Measurements from ENCODE around the gene KCNC4.

KCNC4 gene

DNA sequence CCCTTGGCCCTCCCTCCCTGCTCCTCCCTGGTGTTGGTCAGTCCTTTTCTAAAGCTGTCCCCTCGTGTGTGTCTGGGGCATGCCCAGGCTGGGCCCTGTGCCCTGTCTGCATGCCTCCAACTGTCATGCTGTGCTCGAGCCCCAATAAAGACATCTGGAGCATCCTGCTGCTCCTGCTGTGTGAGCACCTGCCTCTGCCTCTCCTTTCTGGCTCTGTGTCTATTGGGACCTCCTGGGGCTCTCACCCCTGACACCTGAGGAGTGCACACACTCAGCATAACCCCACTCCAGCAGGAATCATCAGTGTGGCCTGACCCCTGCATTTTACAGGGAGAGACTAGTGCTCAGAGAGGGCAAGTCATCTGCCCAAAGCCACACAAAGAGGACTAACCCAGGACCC lies 23.7 kb downstream of the KCNC4 start:
- no peak for DNase-seq

DNA sequence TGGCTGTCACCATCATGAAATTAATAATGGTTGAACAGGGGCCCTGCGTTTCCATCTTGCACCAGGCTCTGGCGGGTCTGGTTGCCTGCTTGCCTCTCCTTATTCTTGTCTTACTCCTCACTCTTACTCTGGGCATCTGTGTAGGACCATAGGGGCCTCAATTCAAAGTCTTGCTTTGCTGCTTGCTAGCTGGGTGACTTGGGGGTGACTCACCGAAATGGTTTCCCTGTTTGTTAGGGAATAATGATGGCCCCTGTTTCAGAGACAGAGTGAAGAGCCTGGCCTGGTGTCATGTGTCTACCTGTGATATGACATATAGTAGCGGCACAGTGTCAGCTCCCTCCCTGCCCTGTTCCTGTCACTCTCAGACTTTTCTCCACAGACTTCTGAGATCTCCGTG lies 24.6 kb downstream of the KCNC4 start:
- no peak for DNase-seq

DNA sequence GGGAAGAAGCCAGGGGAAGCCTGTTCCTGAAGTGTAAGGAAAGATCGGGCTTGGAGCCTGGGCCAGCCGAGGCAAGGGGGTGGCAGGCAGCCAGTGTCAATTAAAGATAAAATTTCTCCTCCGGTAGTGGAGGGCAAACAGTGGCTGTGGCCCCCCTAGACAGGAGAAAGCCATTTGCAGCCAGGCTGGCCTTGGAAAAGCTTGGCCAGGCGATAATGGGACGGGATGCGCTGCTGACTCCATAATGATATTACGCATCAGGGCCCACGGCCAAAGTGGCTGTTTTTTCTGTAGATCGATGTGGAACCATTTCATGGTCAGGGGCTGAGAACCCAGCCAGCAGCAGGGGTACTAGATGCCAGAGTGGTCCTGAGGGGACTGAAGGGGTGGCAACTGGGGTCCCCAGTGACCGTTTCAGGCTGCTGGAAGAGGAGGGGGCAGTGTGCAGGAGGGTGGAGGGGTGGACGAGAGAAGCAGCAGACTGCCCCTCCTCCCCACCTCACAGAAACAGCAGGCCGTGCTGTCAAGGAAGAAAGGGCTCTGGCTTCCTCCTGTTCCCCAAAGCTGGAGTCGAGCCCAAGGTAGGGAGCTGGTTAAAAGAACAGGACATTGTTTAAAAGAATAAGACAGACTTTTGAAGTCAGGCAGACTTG lies 25.2 kb downstream of the KCNC4 start:
- no peak for DNase-seq

DNA sequence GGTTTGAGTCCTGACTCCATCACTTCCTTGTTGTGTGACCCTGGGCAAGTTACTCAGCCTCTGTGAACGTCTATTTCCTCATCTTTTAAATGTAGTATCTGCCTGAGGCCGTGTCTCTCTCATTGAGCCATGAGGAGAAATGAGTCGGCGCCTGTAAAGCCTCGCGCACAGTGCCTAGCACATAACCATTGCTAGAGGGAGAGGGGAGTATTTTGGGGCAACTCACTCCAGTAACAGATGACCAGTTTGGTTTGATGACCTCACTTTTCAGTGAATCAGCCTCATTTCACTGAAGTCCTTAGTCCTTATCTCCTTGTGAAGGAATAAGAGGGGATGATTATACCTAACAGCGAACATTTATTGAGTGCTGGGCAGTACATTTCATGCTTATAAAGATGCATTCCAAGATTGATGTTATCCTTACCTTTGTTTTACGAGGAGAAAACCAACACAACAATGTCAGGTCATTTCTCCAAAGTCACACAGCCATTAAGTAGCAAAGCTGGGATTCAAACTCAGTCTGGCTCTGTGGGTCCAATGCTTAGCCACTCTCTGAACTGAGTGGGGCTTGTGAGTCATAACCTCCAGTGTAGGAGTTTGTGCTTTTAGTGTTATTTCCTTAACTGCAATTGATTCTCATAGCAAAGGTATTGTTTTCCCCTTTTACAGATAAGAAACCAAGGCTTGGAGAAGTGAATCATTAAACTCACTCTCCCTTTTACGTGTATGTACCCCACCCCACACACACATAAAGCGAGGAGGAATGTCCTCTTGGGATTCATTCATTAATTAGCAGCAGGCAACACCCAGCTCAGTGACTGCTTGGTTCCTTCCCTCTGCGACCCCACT lies 25.9 kb downstream of the KCNC4 start:
- DNase-seq = peak in 1 of 2 donors; percentile 28

DNA sequence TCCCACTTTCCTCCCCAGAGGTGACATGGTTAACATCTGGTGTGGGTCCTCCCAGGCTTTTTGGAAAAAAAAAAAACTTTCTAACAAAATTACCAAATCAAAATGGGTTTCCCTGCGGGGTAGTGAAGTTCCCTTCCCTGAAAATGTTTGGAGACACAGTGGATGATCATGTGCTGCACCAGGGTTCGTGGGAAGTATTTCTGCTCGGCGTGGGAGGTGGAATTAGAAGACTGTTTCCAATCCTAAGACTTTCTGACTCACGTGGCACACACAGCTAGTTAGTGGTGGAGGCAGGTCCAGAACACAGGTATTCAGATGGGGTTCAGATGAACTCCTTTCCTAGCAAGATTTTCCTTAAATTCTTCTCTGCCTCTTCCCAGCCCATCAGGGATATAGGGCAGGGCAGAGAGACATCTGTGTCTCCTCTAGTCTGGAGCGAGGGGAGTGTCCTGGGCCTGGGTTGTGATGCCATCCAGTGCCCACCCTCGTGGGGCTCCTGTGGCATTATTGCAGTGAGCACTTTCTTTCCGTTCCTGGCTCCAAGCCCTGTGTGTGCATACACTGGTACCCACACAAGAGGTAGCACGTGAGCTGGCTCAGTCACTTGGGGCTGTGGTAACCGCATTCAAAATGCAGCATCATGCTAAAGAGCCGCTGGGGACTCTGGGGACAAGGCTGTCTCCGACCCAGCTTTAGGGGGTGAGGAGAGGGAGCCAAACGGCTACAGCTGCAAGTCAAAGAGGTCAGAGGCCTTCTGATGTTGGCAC lies 27.5 kb downstream of the KCNC4 start:
- DNase-seq = no peak

DNA sequence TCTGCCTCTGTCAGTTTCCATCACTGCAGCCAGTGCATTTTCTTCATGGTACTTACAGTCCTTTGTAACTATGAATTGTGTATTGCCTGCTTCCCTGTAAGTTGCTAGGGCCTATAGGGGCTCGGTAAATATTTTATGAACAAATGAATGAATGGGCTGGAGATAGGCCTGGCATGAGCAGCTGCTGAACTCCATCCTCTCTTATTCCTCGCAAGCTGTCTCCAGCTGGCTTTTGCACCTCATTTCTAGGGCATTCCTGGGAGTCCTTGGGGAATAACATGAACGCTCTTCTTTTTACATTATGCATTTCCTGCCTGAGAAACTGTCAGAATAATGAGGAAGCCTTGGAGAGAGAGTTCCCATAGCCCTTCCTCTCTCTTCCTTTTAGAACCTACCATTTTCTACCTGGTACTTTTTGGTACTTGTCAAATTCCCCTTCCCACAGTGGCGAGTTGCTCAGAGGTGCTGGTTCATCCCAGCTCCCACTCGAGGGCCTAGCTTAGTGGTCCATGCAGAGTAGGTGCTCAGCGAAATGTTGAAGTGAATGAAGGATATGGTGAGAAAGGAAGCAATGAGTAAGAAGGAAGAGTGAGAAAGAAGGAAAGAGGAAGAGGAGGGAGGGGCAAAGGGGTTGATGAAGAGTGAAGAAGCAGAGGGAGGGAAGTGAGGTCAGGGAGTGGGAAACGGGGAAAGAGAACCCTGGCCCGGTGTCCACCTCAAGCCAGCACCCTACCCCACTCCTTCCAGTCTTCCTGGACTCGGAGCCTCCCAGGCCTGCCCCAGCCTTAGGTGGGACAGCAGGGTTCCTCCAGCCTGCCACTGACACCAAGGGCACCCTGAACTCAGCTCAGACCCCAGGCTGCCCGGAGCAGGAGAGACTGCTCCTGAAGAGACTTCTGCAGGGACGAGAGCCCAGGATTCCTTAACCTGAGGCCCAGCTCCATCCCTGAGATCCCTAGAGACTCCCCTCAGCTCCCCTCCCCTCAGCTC lies 29.6 kb downstream of the KCNC4 start:
- DNase-seq = no peak

DNA sequence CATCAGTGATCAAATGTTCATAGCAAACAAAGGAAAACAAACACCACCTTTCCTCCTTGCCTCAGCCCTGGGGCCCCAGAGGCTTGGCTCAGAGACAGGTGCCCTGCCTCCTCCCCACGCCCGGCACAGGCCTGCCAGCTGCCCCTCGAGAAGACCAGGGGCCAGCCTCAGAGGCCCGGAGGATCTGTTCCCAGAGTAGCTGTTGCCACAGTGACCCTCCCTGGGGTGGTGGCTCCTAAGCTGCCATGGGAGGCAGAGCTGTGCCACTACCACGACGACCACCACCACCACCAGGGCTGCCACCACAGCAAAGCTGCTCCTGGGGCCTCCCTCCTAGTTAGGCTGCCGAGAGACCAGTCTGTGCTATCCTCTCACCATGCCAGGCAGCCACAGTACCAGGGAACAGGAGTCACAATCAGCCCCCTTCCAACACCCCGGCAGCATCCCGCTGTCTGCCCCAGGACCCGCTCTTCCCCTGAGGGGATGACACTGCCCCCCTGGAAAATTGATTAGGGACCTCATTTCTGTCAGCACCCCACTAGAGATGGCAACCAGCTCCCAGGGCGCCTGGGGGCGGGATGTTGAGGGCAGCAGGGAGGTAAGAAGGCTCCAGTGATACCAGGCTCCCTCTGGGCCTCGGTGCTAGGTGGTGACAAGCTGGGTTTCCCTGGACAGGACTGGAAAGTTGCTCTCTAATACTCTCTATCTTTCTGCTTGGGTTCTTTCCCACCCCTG lies 30.5 kb downstream of the KCNC4 start:
- DNase-seq = no peak

DNA sequence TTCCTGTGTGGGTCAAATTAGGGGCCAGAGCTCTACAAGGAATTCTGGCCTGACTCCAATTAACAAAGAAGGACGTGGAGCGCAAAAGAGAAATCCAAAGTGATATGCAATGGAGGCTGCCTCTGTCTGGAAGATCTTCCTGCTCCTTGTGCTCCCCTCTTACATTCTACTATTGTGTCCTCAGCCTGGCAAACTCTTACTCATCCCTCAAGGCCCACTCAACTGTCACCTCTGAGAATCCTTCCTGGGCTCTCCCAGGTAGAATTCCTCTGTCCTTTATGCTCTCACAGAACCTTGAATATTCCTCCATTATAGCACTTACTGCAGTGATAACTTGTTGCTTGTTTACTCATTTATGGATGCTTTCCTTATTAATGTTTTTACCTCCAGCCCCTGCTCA lies 31.4 kb downstream of the KCNC4 start:
- DNase-seq = no peak

DNA sequence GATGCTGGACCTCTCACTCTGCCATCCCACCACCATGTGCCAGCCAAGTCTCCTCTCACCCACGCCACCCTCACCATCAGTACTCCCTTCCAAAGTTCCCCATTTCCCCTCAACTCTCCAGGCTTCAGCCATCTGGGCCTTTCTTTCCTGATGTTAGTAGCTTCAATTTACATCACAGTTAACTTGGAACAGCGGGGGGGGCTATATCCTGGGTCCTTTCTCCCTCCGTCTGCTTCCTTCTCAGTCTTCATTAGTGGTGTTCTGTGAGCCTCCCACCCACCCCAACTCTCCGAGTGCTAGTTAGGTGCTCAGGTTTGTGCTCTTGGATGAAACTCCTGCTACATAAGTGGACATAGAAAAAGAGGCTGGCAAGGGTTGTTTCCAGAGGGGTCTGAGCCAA lies 31.9 kb downstream of the KCNC4 start:
- DNase-seq = no peak

DNA sequence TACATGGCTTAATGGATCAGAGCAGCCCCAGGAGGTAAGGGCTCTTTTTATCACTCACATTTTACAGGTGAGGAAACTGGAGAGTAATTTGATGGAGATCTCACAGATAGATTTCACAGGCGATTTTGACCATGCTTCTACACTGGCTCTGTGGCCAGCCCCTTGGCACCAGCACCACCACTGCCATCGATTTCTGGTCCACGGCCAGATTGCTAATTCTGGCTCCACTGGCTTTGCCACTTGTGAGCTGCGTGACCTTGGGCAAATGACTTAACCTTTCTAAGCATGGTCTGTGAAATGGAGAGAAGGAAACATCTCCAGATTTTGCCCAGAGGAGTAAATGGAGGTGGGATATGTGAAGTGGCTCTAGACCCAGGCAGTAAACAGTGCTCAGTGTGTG lies 32.6 kb downstream of the KCNC4 start:
- no peak for DNase-seq

DNA sequence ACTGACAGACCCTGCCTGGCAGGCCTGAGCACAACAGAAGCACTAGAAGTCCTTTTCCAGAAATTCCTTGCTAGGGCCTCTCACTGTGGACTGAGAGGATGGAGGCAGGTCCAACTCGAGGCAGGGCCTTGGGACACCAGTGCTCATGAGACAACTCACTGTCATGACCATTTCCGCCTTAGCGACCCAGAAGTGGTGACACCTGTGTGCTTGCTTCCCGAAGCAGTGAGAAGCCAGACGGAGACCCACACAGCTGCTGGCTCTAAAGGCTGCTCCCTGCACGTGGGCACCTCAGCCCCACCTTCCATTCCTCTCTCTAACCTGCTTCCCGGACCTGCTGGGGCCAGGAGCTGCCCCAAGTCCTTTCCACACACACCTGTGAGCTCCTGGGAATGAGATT lies 33.0 kb downstream of the KCNC4 start:
- no peak for DNase-seq

DNA sequence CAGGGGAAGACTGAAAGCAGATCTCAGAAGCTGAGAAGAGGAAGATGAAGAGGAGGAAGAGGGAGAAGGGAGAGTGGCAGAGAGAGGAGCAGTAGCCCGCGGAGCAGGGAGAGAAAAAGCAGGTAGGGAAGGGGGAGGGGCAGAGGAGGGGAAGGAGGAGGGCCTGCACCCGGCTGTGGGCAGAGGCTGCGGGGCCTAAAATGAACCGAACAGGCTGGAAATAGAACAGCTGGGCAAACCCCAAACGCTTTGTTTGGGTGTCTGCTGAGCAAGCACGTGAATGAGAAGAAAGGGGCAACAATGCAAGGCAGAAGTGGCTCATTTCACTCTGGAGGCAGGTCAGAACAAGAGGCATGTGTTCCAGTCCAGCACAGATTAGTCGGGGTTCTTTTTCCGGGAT lies 33.5 kb downstream of the KCNC4 start:
- peak in 1 of 2 donors; percentile 19 for DNase-seq

DNA sequence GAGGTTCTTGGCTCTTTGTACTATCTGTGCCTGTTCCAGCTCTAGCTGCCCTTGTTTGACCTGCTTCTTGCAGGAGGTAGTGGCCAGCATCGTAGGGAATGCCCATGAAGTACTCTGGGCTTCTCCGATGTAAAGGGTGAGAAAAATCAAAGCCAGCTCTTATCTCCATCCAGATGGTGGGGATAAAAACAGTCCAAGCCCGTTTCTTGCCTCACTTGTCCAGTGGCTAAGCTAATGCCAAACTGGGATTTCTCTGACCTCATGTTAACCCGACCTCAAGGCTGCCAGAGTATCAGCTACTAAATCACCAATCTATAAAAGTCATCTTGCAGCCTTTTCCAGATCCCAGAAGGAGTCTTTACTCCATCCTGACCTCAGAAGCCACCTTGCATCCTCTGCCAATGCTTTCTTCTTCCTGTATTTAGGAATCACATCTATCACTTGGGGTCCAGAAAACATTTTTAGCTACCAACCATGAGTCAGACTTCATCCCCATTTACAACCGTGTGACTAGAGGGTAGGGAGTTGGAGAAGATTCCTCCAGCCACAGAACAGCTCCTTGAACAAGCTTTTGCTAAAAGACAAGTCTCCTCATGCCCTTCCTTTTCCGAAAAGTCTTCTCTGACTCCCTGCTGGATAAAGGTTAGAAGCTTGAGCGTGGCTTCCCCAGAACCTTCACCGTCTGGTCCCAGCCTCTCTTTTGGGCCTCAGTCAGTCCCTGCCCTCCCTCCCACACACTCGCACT lies 35.9 kb downstream of the KCNC4 start:
- DNase-seq = no peak

DNA sequence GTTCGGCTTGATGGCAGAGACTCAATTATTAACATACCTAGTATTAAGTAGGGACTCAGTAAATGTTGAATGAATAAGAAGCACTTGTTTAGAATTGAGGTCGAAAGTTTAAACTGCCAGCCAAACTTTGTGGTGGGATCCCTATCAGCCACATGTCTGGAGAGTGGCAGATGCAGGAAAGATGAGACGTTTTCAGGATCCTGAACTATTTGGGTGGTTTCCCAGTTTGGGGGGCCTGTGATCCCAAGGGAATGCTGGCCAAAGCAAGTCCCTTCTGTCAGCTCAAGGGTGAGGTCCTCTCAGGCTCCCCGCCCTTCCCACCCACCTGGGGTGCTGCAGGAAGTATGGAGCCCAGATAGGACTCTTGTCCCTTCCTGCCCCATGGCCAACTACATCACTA lies 38.6 kb downstream of the KCNC4 start:
- DNase-seq = no peak

DNA sequence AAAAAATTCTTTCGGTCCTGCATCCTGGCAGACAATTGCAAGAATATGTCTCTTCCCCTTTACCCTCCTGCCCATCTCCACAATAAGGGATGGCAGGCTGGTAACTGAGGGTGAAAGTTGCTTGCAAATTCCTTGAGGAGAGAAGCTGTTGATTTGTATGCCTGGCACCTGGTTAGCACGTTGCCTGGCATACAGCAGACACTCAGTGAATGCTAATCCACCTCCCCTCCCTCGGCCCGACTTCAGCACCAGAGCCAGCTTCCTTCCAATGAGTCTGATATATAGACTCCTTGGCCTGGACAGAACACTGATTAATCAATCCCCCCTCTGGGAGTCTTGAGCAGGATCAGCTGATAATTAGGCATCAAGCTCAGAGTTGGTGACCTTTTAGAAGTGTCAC lies 39.1 kb downstream of the KCNC4 start:
- DNase-seq = no peak

DNA sequence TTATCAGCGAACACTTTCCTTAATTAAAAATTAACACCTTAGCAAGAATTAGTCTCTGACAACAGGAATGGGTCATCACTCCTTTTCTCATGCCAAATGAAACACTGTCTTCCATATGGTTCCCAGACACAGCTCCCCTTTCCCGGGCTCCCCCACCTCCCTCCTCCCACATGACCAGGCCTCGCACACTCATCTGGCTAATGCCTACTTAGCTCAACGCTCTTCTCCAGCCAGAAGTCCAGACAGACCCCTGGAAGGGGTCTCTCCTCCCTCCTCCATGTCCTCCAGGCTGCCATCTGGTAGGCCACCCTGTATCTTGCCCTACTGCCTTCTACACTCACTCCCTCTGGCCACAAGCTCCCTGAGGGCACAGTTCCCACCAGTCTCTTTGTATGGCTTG lies 39.9 kb downstream of the KCNC4 start:
- DNase-seq = no peak

DNA sequence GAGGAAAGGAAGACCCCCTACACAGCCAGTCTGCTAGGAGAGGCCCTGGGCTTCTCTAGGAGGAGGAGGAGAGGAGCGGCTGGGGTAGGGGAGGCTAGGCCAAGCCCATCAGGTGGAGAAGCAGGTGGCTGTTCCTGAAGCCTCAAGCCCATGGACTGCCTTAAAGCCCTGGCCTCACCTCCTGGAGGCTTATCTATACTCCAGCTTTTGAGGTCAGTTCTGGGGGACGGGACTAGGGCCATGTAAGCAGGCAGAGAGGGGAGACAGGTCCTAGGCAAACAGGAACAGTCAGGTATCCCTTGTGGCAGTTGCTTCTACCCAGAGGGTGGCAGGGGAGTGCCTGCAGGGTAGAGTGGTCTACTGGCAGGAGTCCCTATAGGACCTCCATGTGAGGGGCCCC lies 40.6 kb downstream of the KCNC4 start:
- DNase-seq = no peak

DNA sequence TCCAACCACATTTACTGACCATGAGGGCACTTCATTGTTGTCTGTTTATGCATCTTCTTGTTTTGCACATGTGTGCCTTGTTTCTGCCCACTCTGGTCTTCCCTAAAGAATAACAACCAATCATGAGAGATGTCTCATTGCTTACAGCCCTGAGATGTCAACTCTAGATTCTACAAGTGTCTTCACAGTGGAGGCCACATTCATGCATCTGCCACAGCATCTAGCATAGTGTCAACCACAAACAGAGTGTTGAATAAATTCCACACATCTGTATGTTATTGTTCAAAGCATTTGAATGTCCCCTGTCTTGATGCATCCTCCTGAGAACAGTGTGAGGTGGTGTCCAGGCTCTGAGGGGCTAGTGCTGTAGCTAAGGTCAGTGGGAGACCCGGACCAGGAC lies 43.1 kb downstream of the KCNC4 start:
- no peak for DNase-seq

DNA sequence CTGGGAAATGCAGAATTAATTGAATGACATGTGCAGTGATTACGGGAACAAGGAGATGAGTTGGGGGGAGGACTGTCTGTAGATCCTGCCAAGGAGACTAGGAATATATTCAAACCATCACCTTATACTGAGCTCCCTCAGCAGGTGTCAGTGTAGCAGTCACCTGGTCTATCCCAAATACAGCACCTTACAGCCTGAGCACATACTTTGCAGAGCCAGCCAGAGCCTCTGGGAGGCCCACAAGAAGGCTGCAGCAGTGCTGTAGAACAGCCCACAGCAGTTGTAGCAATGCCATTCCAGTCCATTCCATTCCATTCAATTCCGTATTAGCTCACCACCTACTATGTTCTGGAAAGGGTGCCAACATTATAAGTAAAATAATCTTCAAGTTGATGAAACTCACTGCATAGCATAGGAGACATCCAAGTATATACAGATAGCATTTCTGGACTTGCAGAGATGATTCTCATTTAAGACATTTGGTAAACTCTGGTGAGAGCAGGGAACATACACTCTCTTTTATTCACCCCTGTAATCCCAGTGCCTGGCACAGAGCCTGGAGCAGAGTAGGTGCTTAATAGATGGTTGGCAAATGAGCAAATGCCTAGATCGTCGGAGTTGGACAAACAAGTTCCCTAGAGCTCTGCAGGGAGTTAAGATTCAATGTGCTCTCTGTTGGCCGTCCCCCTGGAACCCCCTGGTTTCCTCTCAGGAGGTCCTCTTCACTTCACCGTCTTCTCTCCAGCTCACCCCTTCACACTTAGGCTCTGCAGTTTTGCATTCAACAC lies 44.7 kb downstream of the KCNC4 start:
- DNase-seq = no peak

DNA sequence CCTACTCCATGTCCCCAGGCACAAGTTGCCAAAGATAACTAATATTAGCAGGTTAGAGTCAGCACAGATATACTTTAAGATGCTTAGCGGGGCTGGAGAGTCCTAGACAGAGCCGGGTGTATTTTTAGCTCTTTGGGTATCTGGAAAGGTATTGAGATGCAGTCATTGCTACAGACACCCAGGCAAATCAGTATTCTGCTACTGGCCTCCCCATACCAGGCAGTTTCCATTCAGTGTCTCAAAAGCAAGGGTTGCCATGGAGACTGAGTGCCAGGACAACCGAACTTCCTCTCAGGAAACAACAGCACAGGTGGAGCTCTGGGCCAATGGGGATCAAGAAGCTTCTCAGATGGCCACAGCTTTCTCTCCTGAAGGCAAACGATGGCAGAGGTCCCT lies 45.3 kb downstream of the KCNC4 start:
- DNase-seq = peak in 1 of 2 donors; percentile 2

Measured in CD4-positive, alpha-beta T cell treated with Interleukin-1 beta for 1 hour (primary cell).